Measurements from ENCODE around the gene ATL2.
"Not testable (repeated sequence)": the region's sequence is repeated elsewhere in the genome, so short reads cannot be mapped to it uniquely, and the experiment has no call there.

GRCh38 chr2:38383741-38384140 lies 6.7 kb upstream of the ATL2 start:
- TF ChIP-seq POLR2A (IDR thresholded peaks at IDR 0.05): not testable (repeated sequence)
- peak; percentile 50 for TF ChIP-seq POLR2AphosphoS5 (IDR thresholded peaks at IDR 0.05)

Measured in prostate gland (tissue), 1 donor.